HG03045 (cell line): ENCODE measurements around the gene RHBG.
"Not testable (repeated sequence)": the region's sequence is repeated elsewhere in the genome, so short reads cannot be mapped to it uniquely, and the experiment has no call there.

Experiments
- ATAC-seq: cut with Tn5 transposase; IDR thresholded peaks from one replicate; pipeline ENCODE4 v1.9.1; 2021; ENCODE audit warnings: mild to moderate bottlenecking, moderate library complexity; ENCODE audit not compliant: unreplicated experiment

RHBG gene, protein sequence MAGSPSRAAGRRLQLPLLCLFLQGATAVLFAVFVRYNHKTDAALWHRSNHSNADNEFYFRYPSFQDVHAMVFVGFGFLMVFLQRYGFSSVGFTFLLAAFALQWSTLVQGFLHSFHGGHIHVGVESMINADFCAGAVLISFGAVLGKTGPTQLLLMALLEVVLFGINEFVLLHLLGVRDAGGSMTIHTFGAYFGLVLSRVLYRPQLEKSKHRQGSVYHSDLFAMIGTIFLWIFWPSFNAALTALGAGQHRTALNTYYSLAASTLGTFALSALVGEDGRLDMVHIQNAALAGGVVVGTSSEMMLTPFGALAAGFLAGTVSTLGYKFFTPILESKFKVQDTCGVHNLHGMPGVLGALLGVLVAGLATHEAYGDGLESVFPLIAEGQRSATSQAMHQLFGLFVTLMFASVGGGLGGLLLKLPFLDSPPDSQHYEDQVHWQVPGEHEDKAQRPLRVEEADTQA

DNA sequence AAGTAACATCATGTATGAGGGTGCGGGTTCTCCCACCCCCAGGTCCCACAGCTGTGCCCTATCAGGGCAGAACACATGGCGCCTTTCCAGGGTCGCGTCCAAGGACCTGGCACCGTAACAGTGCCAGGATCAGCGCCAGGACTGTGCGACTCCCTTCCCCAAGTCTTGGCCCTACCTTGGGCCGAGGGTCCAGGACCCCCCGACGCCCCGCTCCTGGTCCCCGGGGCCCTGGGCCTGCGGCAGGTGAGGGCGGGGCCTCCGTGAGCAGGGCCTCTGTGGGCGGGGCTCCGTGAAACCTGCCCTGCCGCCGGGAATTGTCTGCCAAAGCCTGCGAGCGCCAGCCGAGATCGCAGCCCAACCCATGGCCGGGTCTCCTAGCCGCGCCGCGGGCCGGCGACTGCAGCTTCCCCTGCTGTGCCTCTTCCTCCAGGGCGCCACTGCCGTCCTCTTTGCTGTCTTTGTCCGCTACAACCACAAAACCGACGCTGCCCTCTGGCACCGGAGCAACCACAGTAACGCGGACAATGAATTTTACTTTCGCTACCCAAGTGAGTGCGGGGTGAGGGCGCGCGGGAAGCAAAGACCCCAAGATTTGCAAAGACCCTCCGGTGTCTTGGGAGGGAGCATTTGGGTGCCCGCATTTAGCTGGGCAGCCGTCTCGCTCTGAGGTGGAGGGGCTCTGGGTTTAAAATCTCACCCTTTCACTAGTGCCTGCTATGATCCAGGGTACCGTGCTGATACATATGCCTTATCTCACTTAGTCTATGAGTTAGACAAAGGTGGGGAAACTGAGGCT is at the start of gene RHBG:
Gene RHBG (plus strand): TSS at position 323 of the 796 bp plus-strand sequence. CDS start 39 bp downstream, at position 362.
- ATAC-seq, result no peak

DNA sequence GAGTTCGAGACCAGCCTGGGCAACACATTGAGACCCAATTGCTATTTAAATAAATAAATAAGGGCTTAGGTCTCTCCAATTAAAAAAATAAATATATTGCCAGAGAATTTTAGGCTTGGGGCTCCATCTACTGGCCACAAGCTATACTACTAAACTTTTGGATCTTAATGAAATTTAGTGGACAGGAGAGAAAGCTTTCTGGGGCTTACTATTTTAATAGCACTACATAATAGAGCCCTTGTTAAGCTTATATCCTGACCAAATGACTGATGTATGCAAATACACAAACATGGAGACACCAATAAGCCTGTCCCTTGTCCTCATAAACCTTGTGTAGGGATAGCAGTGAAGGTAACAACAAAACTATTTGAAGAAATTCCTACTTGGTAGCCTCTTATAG is 49.3 kb upstream of the RHBG start:
- ATAC-seq, result no peak

DNA sequence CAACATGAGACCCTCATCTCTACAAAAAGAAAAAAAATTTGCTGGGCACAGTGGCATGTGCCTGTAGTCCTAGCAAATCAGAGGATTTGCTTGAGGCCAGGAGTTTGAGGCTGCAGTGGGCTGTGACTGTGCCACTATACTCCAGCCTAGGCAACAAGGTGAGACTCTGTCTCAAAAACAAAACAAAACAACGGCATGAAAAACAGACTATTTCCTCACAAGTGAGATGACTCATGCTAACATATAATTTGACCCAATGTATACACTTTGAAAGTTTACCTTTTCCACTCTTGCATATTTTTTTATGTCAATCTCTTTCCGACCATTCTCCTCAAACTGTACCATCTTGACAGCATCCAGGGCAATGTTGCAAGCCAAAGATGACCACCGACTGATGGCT is 48.5 kb upstream of the RHBG start:
- no peak for ATAC-seq

DNA sequence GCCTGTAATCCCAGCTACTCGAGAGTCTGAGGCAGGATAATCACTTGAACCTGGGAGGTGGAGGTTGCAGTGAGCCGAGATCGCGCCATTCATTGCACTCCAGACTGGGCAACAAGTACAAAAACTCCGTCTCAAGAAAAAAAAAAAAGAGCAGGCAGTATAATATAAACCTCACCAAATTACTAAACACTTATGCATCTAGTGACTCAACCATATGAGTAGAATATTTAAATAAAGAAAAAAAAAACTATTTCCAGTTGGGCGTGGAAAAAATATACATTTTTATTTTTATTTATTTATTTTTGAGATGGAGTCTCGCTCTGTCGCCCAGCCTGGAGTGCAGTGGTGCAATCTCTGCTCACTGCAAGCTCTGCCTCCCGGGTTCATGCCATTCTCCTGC is 45.8 kb upstream of the RHBG start:
- not testable (repeated sequence) for ATAC-seq

DNA sequence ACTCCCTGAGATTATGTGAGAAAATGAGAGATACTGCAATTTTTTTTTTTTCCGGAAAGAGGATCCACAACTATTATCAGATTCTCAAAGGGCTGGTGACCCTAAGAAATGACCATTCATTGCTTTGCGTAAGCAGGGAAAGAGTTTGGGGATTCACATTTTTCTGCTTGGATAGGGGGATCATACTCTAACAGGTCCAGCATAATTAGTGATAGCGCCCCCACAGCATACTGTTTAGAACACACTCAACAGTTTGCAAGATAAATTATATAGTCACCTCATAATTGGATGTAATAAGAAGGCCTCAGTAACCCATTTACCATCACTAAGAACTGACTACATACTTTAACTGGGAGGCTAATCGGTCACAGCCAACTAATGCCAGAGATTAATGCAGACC is 32.8 kb upstream of the RHBG start:
- no peak for ATAC-seq

DNA sequence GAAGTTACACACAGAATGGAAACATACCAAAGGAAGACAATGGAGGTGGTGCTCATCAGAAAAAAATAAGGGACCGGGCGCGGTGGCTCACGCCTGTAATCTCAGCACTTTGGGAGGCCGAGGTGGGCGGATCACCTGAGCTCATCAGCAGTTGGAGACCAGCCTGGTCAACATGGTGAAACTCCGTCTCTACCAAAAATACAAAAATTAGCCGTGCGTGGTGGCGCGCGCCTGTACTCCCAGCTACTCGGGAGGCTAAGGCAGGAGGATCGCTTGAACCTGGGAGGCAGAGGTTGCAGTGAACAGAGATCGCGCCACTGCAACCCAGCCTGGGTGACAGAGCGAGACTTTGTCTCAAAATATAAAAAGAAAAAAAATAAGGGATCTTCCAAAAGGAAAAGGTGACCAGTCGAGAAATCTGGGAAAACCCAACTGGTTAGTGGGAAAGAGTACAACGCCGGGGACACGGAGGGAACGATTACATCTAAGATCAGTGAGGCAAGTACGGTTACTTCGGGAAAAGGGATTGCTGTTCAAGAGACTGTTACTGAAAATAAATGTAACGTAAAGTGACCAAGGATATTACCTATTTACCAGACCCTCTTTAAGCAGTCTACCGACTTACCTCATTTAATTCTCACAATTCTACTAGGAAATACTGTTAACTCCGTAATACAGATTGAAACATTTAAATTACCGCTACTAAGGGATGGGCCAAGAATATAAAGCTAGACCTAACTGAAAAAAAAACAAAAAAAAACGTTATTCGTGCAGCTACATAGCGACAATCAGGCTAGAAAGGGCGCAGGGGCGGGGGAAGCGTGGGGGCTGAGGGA is 31.7 kb upstream of the RHBG start:
- ATAC-seq, result no peak

DNA sequence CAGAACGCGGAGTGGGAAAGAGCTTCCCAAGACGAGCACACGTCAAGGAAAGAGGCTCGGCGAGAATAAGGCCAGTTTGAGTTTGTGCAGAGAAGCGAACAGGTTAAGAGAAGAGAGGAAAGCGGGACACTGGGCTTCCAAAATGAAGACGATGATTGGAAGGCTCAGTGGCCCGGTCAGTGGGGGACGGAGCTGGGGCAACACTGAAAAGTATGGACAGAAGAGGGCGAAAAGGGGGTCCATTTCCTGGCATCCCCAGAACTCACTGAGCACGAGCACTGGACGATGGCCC is 31.2 kb upstream of the RHBG start:
- no peak for ATAC-seq

DNA sequence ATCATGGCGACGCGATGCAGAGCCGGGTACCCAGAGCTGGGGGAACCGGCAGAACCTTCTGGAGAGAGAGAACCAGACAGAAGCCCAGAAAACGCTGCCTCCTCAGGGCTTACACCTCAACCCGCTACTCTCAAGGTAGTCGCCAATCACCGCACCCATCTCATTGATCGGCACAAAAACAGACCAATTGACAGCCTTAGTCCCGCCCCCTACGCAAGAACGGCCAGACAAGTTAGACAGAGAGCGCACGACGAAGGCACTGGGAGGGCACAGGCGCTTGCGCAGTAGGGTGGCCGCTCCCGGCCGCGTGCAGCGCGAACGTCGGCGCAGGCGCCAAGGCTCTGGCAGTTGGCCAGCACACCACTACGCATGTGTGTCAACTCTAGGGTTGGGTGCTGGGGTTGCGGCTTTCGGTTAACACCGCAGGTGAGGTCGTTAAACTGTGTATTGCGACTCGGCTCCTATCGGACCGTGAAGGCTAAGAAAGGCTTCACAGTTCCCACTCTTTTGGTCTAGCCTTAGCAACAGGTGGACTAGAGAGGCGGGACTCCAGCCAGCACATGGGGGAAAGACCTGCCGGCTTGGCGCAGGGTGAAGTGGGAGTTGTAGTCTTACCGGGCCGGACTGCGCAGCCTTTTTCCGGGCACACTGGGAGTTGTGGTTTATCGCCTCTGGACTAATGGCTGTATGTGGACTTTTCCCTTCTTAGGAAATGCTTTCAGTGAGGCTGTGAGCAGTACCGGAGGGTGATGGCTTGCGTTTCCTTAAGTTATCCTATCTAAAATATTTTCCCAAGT is 30.6 kb upstream of the RHBG start, which contains the start of the genes CCT3 and TSACC:
Gene CCT3 (minus strand): TSS at position 113 of the 797 bp plus-strand sequence. CDS start 108 bp downstream, at position 5.
Gene TSACC (plus strand): TSS at position 347 of the 797 bp plus-strand sequence. CDS start 1,232 bp downstream, outside the sequence.
- ATAC-seq, result peak; percentile 92

DNA sequence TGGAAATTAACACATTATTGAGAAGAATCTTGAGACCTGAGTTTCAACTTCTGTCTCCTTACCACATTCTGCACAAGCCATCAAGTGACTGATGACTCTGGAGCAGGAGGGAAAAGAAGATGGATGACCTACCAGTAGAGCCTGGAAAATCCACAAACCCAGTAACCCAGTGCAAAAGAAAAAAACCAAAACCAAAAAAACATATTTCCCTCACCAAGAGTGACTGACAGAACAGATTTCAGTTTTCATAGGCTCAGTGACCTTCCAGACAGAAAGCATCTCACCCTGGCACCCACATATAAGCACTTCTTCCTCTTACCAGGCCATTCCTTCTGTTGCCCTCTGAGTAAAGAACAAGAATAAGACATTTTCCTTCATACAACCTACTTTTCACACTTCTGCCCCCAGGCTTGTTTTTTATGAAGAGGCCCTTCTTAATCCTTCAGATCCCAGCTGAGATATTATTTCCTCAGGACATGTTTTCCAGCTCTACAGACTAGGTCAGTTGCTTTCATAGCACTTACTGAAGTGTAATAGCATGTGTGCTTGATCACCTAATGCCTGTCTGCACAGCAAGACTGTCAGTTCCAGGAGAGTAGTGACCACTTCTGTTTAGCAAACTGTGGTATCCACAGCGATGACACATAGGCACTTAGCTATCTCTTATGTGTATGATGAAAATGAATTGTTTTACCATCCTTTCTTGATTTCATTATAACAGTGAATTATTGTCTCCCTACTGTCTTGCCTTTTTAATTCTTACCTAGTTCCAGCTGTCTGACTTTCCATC is 26.6 kb upstream of the RHBG start:
- no peak for ATAC-seq

DNA sequence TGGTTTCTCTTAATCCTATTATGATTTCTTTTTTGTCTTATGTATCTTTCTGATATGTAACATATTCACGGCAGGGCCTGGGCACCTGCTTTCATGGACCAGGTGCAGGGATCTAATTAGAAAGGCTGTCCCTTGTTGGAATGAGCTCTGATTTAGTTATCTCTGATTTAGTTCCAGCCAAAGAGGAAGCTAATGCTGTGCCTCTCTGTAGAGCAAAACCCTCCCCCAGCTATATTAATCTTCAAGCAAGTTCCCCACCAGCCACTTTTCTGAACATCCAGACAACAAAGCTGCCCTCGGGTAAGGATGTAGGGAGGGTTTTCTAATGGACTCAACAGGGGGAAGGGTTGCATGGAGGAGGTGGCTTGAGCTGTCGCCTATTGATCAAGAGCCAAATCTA is 24.6 kb upstream of the RHBG start:
- no peak for ATAC-seq

DNA sequence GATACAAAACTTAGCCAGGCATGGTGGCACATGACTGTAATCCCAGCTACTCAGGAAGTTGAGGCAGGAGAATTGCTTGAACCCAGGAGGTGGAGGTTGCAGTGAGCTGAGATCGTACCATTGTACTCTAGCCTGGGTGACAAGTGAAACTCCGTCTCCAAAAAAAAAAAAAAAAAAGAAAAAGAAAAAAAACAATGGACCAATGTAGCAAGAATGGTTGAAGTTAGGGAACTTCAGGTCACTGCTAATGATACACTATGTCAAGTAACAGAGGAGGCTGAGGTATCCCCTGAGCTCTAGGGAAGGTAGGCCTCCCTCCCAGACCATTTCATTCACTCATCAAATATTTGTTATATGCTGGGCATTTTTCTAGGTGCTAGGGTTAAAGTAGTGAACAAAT is 23.0 kb upstream of the RHBG start:
- ATAC-seq, result not testable (repeated sequence)

DNA sequence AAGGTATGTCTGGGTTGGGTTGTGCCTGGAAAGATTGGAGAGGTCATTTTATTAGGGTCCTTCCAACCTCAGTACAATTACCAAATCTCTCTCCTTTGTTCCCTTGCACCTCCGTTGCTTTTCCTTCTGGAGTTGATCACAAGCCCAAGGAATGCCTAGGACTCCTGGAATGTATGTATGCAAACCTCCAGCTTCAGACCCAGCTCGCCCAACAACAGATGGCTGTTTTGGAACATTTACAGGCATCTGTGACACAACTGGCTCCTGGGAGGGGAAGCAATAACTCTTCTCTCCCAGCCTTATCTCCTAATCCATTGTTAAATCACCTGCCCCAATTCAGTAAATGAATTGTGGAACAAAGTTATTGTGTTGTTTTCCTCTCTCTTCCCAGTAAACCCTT is 22.4 kb upstream of the RHBG start:
- no peak for ATAC-seq

DNA sequence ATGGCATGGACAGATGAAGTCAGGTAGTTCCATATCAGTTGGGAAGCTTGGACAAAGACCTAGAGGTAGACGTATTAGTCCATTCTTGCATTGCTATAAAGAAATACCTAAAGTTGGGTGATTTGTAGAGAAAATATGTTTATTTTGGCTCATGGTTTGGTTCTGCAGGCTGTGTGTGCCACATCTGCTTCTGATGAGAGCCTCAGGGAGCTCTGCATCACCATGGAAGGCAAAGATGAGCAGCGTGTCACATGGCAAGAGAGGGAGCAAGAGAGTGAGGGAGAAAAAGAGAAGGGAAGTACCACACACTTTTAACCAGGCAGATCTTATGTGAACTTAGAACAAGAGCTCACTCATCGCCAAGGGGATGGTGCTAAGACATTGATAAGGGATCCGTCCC is 21.7 kb upstream of the RHBG start:
- no peak for ATAC-seq

DNA sequence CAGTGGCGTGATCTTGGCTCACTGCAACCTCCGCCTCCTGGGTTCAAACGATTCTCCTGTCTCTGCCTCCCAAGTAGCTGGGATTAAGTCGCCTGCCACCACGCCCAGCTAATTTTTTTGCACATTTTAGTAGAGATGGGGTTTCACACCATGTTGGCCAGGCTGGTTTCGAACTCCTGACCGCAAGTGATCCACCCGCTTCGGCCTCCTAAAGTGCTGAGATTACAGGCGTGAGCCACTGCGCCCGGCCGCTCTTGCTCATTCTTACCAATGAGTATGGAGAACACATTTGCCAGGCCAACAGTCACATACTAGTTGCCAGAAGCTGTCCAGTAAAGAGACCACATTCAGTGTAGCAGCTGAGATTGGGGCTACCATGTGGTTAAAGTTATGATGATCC is 16.5 kb upstream of the RHBG start:
- ATAC-seq, result not testable (repeated sequence)

DNA sequence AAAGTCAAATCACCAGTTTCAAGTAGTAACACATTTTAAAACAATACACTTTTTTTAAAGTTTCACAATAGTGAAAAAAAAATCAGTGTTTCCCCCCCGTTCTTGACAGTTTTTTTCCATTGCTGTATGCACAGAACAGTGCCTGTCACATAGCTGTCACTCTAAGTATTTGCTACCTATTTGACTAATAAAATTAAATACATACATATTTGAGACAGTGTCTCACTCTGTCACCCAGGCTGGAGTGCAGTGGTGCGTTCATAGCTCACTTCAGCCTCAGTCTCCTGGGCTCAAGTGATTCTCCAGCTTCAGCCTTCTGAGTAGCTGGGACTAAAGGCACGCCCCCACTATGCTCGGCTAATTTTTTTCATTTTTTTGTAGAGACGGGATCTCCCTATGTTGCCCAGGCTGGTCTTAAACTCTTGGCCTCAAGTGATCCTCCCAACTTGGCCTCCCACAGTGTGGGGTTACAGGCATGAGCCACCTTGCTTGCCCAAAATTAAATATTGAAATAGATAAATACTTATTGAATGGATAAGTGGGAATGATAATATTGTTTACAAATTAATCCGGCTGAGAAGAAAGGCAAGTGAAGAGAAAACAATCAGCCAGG is 12.6 kb upstream of the RHBG start:
- ATAC-seq, result no peak

DNA sequence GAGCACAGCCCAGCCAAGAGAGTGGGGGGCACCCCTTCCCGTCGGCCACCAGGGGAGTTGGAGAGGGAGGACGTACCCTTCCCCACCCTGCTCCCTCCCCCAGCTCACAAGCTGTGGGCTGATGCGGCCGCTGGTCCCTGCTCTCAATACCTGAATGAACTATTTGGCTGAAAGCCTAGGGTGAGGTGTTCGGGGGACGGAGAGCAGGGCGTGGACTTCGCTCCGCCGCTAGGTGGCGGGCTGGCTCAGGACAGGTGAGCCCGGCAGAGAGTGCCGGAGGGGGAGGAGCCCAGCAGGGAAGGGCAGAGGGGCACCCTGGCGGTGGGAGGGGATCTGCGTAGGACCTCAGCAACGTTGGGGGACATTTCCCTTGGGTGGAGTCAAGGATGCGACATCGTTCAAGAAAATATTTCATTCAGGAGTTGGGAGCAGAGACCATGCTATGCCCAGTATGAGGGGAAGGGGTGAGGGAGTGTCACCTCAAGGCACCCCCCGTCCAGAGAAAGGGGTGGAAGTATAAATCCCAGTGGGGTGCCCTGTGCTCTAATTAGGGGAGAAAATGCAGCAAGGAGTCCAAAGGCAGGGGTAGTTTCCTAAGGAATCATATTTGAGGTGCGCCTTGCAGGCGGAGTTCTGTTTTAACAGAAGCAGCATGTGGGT is 12.0 kb upstream of the RHBG start:
- ATAC-seq, result peak; percentile 75

DNA sequence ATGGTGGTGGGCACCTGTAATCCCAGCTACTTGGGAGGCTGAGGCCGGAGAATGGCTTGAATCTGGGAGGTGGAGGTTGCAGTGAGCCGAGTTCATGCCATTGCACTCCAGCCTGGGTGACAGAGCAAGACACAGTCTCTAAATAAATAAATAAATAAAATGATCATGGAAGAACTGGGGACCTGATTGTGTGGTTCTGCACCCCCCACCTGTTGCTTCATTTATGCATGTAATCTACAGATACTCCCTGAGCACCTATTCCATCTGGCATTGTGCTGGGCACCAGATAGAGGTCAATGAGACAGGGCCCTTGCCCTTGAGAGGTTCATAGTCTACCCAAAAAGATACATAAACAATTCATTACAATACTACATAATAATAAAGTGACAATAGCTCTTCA is 11.0 kb upstream of the RHBG start:
- ATAC-seq, result no peak

DNA sequence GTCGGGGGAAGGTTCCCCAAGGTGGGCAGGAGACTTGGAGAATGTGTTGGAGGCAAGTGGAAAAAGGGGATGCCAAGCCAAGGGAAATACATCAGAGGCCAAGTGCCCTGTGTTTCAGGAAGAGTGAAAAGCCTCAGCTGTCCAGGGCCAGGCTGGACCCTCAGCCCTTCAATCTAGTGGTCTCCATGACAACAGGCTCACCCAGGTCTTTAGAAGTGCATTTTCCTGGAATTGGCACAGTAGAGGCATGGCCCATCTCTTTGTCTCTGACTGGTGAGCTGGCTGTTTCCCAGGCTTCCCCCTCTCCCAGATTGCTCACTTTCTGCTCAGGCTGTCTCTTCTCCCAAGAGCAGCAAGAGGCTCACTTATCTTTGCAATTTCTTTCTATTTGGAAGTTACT is 10.4 kb upstream of the RHBG start:
- ATAC-seq, result no peak

DNA sequence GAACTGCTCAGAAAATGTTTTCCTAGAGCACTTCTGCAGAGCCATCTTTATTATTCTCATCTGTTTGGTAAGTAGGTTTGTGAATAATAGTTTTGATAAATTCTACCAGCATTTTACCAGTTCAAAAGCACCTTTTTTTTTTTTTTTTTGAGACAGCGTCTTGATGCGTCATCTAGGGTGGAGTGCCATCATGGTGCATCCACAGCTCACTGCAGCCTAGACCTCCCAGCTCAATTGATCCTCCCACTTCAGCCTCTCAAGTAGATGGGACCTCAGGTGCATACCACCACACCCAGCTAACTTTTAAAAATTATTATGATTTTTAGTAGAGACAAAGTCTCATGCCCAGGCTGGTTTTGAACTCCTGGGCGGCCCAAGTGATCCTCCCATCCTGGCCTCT is 9.8 kb upstream of the RHBG start:
- ATAC-seq, result no peak
